Measurements from ENCODE around the gene CLCC1.

Gene CLCC1

GRCh38 chr1:108925920-108926319, 37.4 kb downstream of the CLCC1 start:
- H3K4me3 ChIP-seq (replicated peaks in 1 of 2; ENCODE audit: low read depth in 2 of 2, low read length in 2 of 2): no peak overlapping the region
- no peak for DNase-seq (ENCODE audit: low read depth in 2 of 2)
- TF ChIP-seq, protein P1, sequence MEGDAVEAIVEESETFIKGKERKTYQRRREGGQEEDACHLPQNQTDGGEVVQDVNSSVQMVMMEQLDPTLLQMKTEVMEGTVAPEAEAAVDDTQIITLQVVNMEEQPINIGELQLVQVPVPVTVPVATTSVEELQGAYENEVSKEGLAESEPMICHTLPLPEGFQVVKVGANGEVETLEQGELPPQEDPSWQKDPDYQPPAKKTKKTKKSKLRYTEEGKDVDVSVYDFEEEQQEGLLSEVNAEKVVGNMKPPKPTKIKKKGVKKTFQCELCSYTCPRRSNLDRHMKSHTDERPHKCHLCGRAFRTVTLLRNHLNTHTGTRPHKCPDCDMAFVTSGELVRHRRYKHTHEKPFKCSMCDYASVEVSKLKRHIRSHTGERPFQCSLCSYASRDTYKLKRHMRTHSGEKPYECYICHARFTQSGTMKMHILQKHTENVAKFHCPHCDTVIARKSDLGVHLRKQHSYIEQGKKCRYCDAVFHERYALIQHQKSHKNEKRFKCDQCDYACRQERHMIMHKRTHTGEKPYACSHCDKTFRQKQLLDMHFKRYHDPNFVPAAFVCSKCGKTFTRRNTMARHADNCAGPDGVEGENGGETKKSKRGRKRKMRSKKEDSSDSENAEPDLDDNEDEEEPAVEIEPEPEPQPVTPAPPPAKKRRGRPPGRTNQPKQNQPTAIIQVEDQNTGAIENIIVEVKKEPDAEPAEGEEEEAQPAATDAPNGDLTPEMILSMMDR (IDR thresholded peaks at IDR 0.05; ENCODE audit: low read depth, low read length): no peak

DNA sequence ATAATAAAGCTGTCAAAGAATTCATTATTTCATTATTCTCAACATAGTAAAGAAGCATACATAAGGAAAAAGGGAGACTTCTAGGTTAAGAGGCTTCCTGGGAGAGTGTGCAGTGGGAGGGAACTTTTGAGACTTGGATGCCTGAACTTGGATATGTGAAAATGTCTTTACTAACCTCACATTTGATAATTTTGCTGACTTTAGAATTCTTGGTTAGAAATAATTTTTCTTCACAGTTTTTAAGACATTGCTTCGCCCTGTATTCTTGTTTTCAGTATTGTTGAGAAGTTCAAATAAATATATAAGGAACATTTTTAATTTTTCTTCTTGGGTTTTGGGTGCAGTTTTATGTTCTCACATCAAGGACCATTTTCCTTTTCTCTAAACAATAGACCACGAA, 46.5 kb downstream of the CLCC1 start:
- no peak overlapping the region for H3K4me3 ChIP-seq (replicated peaks in 1 of 2; ENCODE audit: low read depth in 2 of 2, low read length in 2 of 2)
- TF ChIP-seq, protein P1 (IDR thresholded peaks at IDR 0.05; ENCODE audit: low read depth, low read length): no peak
- no peak for DNase-seq (ENCODE audit: low read depth in 2 of 2)
